ENCODE data around the gene GPR84.
A peak's percentile ranks its signal among the peaks of the same experiment; 100 is the strongest.

Gene GPR84

GRCh38 chr12:54404061-54405004 lies 40.0 kb upstream of the GPR84 start:
- H3K27ac ChIP-seq (ENCODE audit: low read length): peak overlapping the region; percentile 41
- H3K27me3 ChIP-seq (ENCODE audit: control insufficient read depth in 1 of 2, insufficient read depth in 2 of 2, low read length in 2 of 2): no peaks in the 10 kb centered on the region
- H3K9ac ChIP-seq (ENCODE audit: low read length in 2 of 2): peak overlapping the region in 1 of 2 donors; percentile 25
- H3K4me3 ChIP-seq (ENCODE audit: low read length in 2 of 2): no peak overlapping the region
- peaks cover 83 to 93% of the 10 kb centered on the region in 2 donors for H3K36me3 ChIP-seq (ENCODE audit: control insufficient read depth in 2 of 2, insufficient read depth in 2 of 2, low read length in 2 of 2)
- H3K4me1 ChIP-seq (ENCODE audit: control insufficient read depth, insufficient read depth, low read length): peaks cover 7% of the 10 kb centered on the region
- H3K9me3 ChIP-seq (ENCODE audit: control insufficient read depth in 2 of 2, low read length in 2 of 2): no peaks in the 10 kb centered on the region

DNA sequence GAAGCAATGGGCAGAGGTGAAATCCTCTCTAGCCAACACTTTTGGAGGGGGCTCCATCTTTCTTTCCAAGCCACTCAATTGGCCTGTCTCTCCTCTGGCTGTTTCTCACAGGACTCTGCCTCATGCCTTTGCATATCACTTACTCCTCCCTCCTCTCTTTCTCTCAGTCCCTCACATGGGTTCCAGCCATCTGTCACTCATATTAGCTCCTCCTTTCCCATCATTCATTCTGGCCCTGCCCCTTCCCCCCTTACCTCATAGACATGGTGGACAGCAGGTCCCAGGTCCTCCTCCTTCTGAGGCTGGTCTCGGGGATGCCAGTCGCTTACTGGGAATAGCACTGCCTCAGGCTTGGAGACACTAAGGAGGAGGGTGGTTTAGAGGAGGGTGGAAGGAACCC lies 36.8 kb upstream of the GPR84 start:
- Histone ChIP-seq H3K27ac (ENCODE audit: low read length) (peak overlapping the region; percentile 37), H3K9ac (ENCODE audit: low read length in 2 of 2) (no peak overlapping the region), H3K27me3 (ENCODE audit: control insufficient read depth in 1 of 2, insufficient read depth in 2 of 2, low read length in 2 of 2) (no peaks in the 10 kb centered on the region), H3K4me1 (ENCODE audit: control insufficient read depth, insufficient read depth, low read length) (peaks cover 10% of the 10 kb centered on the region), H3K9me3 (ENCODE audit: control insufficient read depth in 2 of 2, low read length in 2 of 2) (no peaks in the 10 kb centered on the region), H3K4me3 (ENCODE audit: low read length in 2 of 2) (no peak overlapping the region), H3K36me3 (ENCODE audit: control insufficient read depth in 2 of 2, insufficient read depth in 2 of 2, low read length in 2 of 2) (peaks cover 87 to 88% of the 10 kb centered on the region in 2 donors)

DNA sequence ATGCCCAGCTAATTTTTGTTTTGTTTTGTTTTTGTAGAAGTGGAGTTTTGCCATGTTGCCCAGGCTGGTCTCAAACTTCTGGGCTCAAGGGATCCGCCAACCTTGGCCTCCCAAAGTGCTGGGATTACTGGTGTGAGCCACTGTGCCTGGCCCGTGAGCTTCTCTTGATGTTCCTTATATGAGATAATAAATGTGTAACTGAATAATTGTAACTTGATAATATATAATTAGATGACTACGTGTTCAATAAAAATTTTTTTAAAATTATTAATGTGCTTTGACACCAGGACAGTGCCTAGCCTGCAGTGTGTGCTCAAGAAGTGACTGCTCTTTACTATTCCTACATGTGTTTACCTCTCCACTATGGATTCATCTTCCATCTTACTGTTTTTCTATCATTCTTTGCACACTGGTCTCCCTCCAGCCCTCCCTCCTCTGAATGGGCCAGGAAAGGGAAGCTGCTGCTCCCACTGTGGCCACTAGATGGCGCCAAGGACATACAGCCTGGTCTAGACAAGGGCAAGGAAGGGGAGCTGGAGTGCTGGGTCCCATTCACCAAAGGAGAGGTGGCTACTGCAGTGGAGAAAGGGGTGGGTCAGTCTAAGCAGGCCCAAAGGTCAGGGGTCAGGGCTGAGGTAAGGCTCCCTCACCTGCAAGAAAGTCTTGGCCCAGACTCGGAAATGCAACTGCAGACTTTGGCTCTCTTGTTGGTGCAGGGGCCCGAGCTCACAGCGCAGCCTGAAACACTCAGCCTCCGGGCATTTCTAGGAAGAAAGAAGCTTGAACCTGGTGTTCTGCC lies 34.9 kb upstream of the GPR84 start:
- Histone ChIP-seq H3K4me3 (ENCODE audit: low read length in 2 of 2) (no peak overlapping the region), H3K9me3 (ENCODE audit: control insufficient read depth in 2 of 2, low read length in 2 of 2) (no peaks in the 10 kb centered on the region), H3K27me3 (ENCODE audit: control insufficient read depth in 1 of 2, insufficient read depth in 2 of 2, low read length in 2 of 2) (no peaks in the 10 kb centered on the region), H3K4me1 (ENCODE audit: control insufficient read depth, insufficient read depth, low read length) (peaks cover 3% of the 10 kb centered on the region), H3K27ac (ENCODE audit: low read length) (no peak overlapping the region), H3K36me3 (ENCODE audit: control insufficient read depth in 2 of 2, insufficient read depth in 2 of 2, low read length in 2 of 2) (peaks cover 85 to 86% of the 10 kb centered on the region in 2 donors), H3K9ac (ENCODE audit: low read length in 2 of 2) (no peak overlapping the region)

- no peak overlapping the region for H3K9ac ChIP-seq (ENCODE audit: low read length in 2 of 2)
- no peak overlapping the region for H3K4me3 ChIP-seq (ENCODE audit: low read length in 2 of 2)
- no peaks in the 10 kb centered on the region for H3K9me3 ChIP-seq (ENCODE audit: control insufficient read depth in 2 of 2, low read length in 2 of 2)
- H3K27ac ChIP-seq (ENCODE audit: low read length): no peak overlapping the region
- peaks cover 3% of the 10 kb centered on the region for H3K4me1 ChIP-seq (ENCODE audit: control insufficient read depth, insufficient read depth, low read length)
- no peaks in the 10 kb centered on the region for H3K27me3 ChIP-seq (ENCODE audit: control insufficient read depth in 1 of 2, insufficient read depth in 2 of 2, low read length in 2 of 2)
- peaks cover 76 to 77% of the 10 kb centered on the region in 2 donors for H3K36me3 ChIP-seq (ENCODE audit: control insufficient read depth in 2 of 2, insufficient read depth in 2 of 2, low read length in 2 of 2)
These were observed 33.9 kb upstream of the GPR84 start for GRCh38 chr12:54398218-54398617.

GRCh38 chr12:54397157-54397556 lies 32.9 kb upstream of the GPR84 start:
- H3K9me3 ChIP-seq (ENCODE audit: control insufficient read depth in 2 of 2, low read length in 2 of 2): no peaks in the 10 kb centered on the region
- no peaks in the 10 kb centered on the region for H3K27me3 ChIP-seq (ENCODE audit: control insufficient read depth in 1 of 2, insufficient read depth in 2 of 2, low read length in 2 of 2)
- no peak overlapping the region for H3K4me3 ChIP-seq (ENCODE audit: low read length in 2 of 2)
- H3K4me1 ChIP-seq (ENCODE audit: control insufficient read depth, insufficient read depth, low read length): peaks cover 3% of the 10 kb centered on the region
- no peak overlapping the region for H3K27ac ChIP-seq (ENCODE audit: low read length)
- H3K9ac ChIP-seq (ENCODE audit: low read length in 2 of 2): no peak overlapping the region
- peaks cover 68 to 70% of the 10 kb centered on the region in 2 donors for H3K36me3 ChIP-seq (ENCODE audit: control insufficient read depth in 2 of 2, insufficient read depth in 2 of 2, low read length in 2 of 2)

GRCh38 chr12:54395545-54395944 lies 31.3 kb upstream of the GPR84 start:
- no peak overlapping the region for H3K9ac ChIP-seq (ENCODE audit: low read length in 2 of 2)
- no peak overlapping the region for H3K4me3 ChIP-seq (ENCODE audit: low read length in 2 of 2)
- H3K9me3 ChIP-seq (ENCODE audit: control insufficient read depth in 2 of 2, low read length in 2 of 2): no peaks in the 10 kb centered on the region
- H3K36me3 ChIP-seq (ENCODE audit: control insufficient read depth in 2 of 2, insufficient read depth in 2 of 2, low read length in 2 of 2): peaks cover 53% of the 10 kb centered on the region in 2 donors
- H3K27ac ChIP-seq (ENCODE audit: low read length): no peak overlapping the region
- no peaks in the 10 kb centered on the region for H3K27me3 ChIP-seq (ENCODE audit: control insufficient read depth in 1 of 2, insufficient read depth in 2 of 2, low read length in 2 of 2)
- H3K4me1 ChIP-seq (ENCODE audit: control insufficient read depth, insufficient read depth, low read length): peaks cover 11% of the 10 kb centered on the region

DNA sequence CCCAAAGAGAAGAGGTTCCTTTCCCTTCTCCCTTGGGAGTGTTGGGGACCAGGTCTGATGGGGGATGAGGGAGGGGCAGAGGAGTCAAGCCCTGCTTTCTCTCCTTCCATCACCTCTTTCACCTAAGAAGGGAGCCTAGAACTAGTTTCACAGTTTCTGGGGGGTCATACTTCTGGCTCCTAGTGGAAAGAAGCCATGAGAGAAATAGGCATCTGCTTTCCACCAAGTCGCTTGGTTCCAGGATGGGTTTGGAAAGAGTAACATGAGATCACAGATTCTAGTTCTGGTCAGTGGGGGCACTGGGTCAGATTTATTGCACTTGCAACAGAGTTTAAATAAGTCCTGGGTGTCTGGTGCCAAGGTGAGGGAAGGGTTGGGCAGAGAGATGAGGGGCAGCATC lies 30.7 kb upstream of the GPR84 start:
- no peak overlapping the region for H3K27ac ChIP-seq (ENCODE audit: low read length)
- H3K9ac ChIP-seq (ENCODE audit: low read length in 2 of 2): no peak overlapping the region
- peaks cover 11% of the 10 kb centered on the region for H3K4me1 ChIP-seq (ENCODE audit: control insufficient read depth, insufficient read depth, low read length)
- H3K27me3 ChIP-seq (ENCODE audit: control insufficient read depth in 1 of 2, insufficient read depth in 2 of 2, low read length in 2 of 2): no peaks in the 10 kb centered on the region
- H3K9me3 ChIP-seq (ENCODE audit: control insufficient read depth in 2 of 2, low read length in 2 of 2): no peaks in the 10 kb centered on the region
- no peak overlapping the region for H3K4me3 ChIP-seq (ENCODE audit: low read length in 2 of 2)
- H3K36me3 ChIP-seq (ENCODE audit: control insufficient read depth in 2 of 2, insufficient read depth in 2 of 2, low read length in 2 of 2): peaks cover 47 to 48% of the 10 kb centered on the region in 2 donors

GRCh38 chr12:54394281-54394719 lies 30.0 kb upstream of the GPR84 start:
- Histone ChIP-seq H3K9ac (ENCODE audit: low read length in 2 of 2) (no peak overlapping the region), H3K9me3 (ENCODE audit: control insufficient read depth in 2 of 2, low read length in 2 of 2) (no peaks in the 10 kb centered on the region), H3K4me1 (ENCODE audit: control insufficient read depth, insufficient read depth, low read length) (peaks cover 10% of the 10 kb centered on the region), H3K27ac (ENCODE audit: low read length) (no peak overlapping the region), H3K27me3 (ENCODE audit: control insufficient read depth in 1 of 2, insufficient read depth in 2 of 2, low read length in 2 of 2) (no peaks in the 10 kb centered on the region), H3K4me3 (ENCODE audit: low read length in 2 of 2) (no peak overlapping the region), H3K36me3 (ENCODE audit: control insufficient read depth in 2 of 2, insufficient read depth in 2 of 2, low read length in 2 of 2) (peaks cover 40 to 43% of the 10 kb centered on the region in 2 donors)

DNA sequence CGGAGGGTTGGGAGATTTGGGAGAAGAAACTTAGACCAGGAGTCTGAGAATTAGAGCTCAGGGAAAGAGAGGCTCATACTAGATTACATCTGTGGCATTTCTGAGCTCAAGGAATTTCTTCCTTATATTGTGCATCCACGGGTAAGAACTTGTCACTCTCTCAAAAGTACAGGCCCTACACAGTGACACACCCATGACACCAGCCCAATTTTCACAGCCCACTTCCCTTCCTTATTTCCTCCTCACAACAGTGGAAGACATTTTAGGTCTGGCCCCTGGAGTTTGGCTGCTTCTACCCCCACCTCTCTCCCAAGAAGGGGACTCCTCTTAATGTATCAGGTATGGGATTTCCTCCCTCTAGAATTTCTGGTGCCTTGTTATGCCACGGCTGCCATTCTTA lies 29.5 kb upstream of the GPR84 start:
- H3K36me3 ChIP-seq (ENCODE audit: control insufficient read depth in 2 of 2, insufficient read depth in 2 of 2, low read length in 2 of 2): peaks cover 38% of the 10 kb centered on the region in 2 donors
- H3K4me3 ChIP-seq (ENCODE audit: low read length in 2 of 2): no peak overlapping the region
- H3K27me3 ChIP-seq (ENCODE audit: control insufficient read depth in 1 of 2, insufficient read depth in 2 of 2, low read length in 2 of 2): no peaks in the 10 kb centered on the region
- no peak overlapping the region for H3K27ac ChIP-seq (ENCODE audit: low read length)
- no peaks in the 10 kb centered on the region for H3K9me3 ChIP-seq (ENCODE audit: control insufficient read depth in 2 of 2, low read length in 2 of 2)
- H3K9ac ChIP-seq (ENCODE audit: low read length in 2 of 2): no peak overlapping the region
- peaks cover 7% of the 10 kb centered on the region for H3K4me1 ChIP-seq (ENCODE audit: control insufficient read depth, insufficient read depth, low read length)

GRCh38 chr12:54393207-54393609 lies 28.9 kb upstream of the GPR84 start:
- H3K36me3 ChIP-seq (ENCODE audit: control insufficient read depth in 2 of 2, insufficient read depth in 2 of 2, low read length in 2 of 2): peaks cover 33 to 34% of the 10 kb centered on the region in 2 donors
- H3K9ac ChIP-seq (ENCODE audit: low read length in 2 of 2): no peak overlapping the region
- no peak overlapping the region for H3K27ac ChIP-seq (ENCODE audit: low read length)
- no peaks in the 10 kb centered on the region for H3K9me3 ChIP-seq (ENCODE audit: control insufficient read depth in 2 of 2, low read length in 2 of 2)
- H3K4me3 ChIP-seq (ENCODE audit: low read length in 2 of 2): no peak overlapping the region
- H3K27me3 ChIP-seq (ENCODE audit: control insufficient read depth in 1 of 2, insufficient read depth in 2 of 2, low read length in 2 of 2): no peaks in the 10 kb centered on the region
- H3K4me1 ChIP-seq (ENCODE audit: control insufficient read depth, insufficient read depth, low read length): peaks cover 7% of the 10 kb centered on the region
